H9 (cell line): Measurements from ENCODE around the gene TMEM82. TPM values are rescaled to one million over a fixed set of nuclear protein-coding genes. Genes with fewer than 3 reads are reported as not detected.

Source experiments
- DNase-seq: peaks from one replicate; pipeline ENCODE4 v3.0.0-alpha.2; 2017
- H2AFZ ChIP-seq: one replicate; pipeline ENCODE4 v1.6.1; 2013; ENCODE audit warnings: mild to moderate bottlenecking, low read length, control low read depth, moderate library complexity
- H2AK5ac ChIP-seq: 2 replicates; pipeline ENCODE4 v1.6.1; 2013; ENCODE audit warnings: low read length, control low read depth, mixed read lengths; ENCODE audit not compliant: insufficient read length
- H2BK120ac ChIP-seq: one replicate; pipeline ENCODE4 v1.6.1; 2013; ENCODE audit warnings: low read depth, mild to moderate bottlenecking, low read length, control low read depth, inconsistent platforms; ENCODE audit not compliant: poor library complexity, severe bottlenecking
- H2BK12ac ChIP-seq: 2 replicates; pipeline ENCODE4 v1.6.1; 2013; ENCODE audit warnings: low read length, control low read depth, mixed read lengths, low read depth; ENCODE audit not compliant: insufficient read length
- H2BK15ac ChIP-seq: 2 replicates; pipeline ENCODE4 v1.6.1; 2013; ENCODE audit warnings: low read depth, low read length, control low read depth
- H2BK20ac ChIP-seq: one replicate; pipeline ENCODE4 v1.6.1; 2013; ENCODE audit warnings: low read depth, mild to moderate bottlenecking, low read length, control low read depth, inconsistent platforms; ENCODE audit not compliant: poor library complexity, severe bottlenecking
- H2BK5ac ChIP-seq: 2 replicates; pipeline ENCODE4 v1.6.1; 2013; ENCODE audit warnings: low read length, control low read depth, mixed read lengths; ENCODE audit not compliant: insufficient read length
- H3K14ac ChIP-seq: 2 replicates; pipeline ENCODE4 v1.6.1; 2013; ENCODE audit warnings: low read length, control low read depth; ENCODE audit not compliant: insufficient read depth
- H3K18ac ChIP-seq: 2 replicates; pipeline ENCODE4 v1.6.1; 2013; ENCODE audit warnings: low read depth, mild to moderate bottlenecking, mixed read lengths, low read length, control low read depth; ENCODE audit not compliant: insufficient read length
- H3K23ac ChIP-seq: 2 replicates; pipeline ENCODE4 v1.6.1; 2013; ENCODE audit warnings: low read length, control low read depth, mixed read lengths, low read depth; ENCODE audit not compliant: insufficient read length
- H3K23me2 ChIP-seq: 2 replicates; pipeline ENCODE4 v1.6.1; 2013; ENCODE audit warnings: low read depth, mild to moderate bottlenecking, mixed read lengths, low read length, control low read depth; ENCODE audit not compliant: insufficient read length, poor library complexity, severe bottlenecking
- H3K27ac ChIP-seq: 2 replicates; pipeline ENCODE4 v1.5.1; 2013; ENCODE audit warnings: low read length, control low read depth, mixed read lengths, low read depth; ENCODE audit not compliant: insufficient read length
- H3K27me3 ChIP-seq: 2 replicates; pipeline ENCODE4 v1.6.1; 2013; ENCODE audit warnings: low read length, control low read depth, inconsistent platforms; ENCODE audit not compliant: insufficient read depth
- H3K4ac ChIP-seq: 2 replicates; pipeline ENCODE4 v1.6.1; 2013; ENCODE audit warnings: low read depth, mild to moderate bottlenecking, control low read depth, inconsistent platforms, low read length, moderate library complexity
- H3K4me1 ChIP-seq: 2 replicates; pipeline ENCODE4 v1.6.1; 2013; ENCODE audit warnings: low read length, control low read depth, inconsistent platforms; ENCODE audit not compliant: insufficient read depth
- H3K4me2 ChIP-seq: 2 replicates; pipeline ENCODE4 v1.6.1; 2013; ENCODE audit warnings: low read length, control low read depth, mixed read lengths; ENCODE audit not compliant: insufficient read length, insufficient read depth
- H3K56ac ChIP-seq: 2 replicates; pipeline ENCODE4 v1.6.1; 2013; ENCODE audit warnings: low read depth, mild to moderate bottlenecking, mixed read lengths, low read length, control low read depth; ENCODE audit not compliant: insufficient read length
- H3K79me1 ChIP-seq: 2 replicates; pipeline ENCODE4 v1.6.1; 2013; ENCODE audit warnings: low read depth, mild to moderate bottlenecking, moderate library complexity, low read length, control low read depth, inconsistent platforms; ENCODE audit not compliant: insufficient read depth, poor library complexity, severe bottlenecking
- H3K79me2 ChIP-seq: 2 replicates; pipeline ENCODE4 v1.6.1; 2013; ENCODE audit warnings: low read length, control low read depth, inconsistent platforms; ENCODE audit not compliant: insufficient read depth
- H3K9ac ChIP-seq: 2 replicates; pipeline ENCODE4 v1.6.1; 2013; ENCODE audit warnings: low read length, control low read depth, mixed read lengths; ENCODE audit not compliant: insufficient read length; ENCODE audit errors: extremely low read depth
- H3K9me3 ChIP-seq: one replicate; pipeline ENCODE4 v1.6.1; 2013; ENCODE audit warnings: low read depth, low read length, inconsistent platforms; ENCODE audit not compliant: control insufficient read depth
- H3T11ph ChIP-seq: one replicate; pipeline ENCODE4 v1.6.1; 2013; ENCODE audit warnings: mild to moderate bottlenecking, low read length, control low read depth, inconsistent platforms
- H4K20me1 ChIP-seq: one replicate; pipeline ENCODE4 v1.6.1; 2013; ENCODE audit not compliant: control insufficient read depth, insufficient read length, insufficient read depth
- H4K5ac ChIP-seq: 2 replicates; pipeline ENCODE4 v1.6.1; 2013; ENCODE audit warnings: low read depth, mild to moderate bottlenecking, mixed read lengths, low read length, control low read depth; ENCODE audit not compliant: insufficient read length
- H4K8ac ChIP-seq: replicated peaks from 2 replicates; pipeline ENCODE4 v1.6.1; 2013; ENCODE audit warnings: low read length, control low read depth, mixed read lengths, low read depth; ENCODE audit not compliant: insufficient read length
- H4K91ac ChIP-seq: 2 replicates; pipeline ENCODE4 v1.6.1; 2013; ENCODE audit warnings: low read depth, mild to moderate bottlenecking, moderate library complexity, mixed read lengths, low read length, control low read depth; ENCODE audit not compliant: insufficient read length
- H3K27ac Mint-ChIP-seq, 3 experiments: 2 replicates in 2 of 3; 3 replicates in 1 of 3; pipeline ENCODE4 v1.8.0; 2020 to 2021; ENCODE audit warnings: mixed read lengths in 3 of 3, mild to moderate bottlenecking in 1 of 3, moderate library complexity in 1 of 3
- H3K27me3 Mint-ChIP-seq: 2 replicates; pipeline ENCODE4 v1.8.0; 2021; ENCODE audit warnings: low read depth, mild to moderate bottlenecking, moderate library complexity, mixed read lengths
- H3K36me3 Mint-ChIP-seq, 3 experiments: 2 replicates in 2 of 3; 3 replicates in 1 of 3; pipeline ENCODE4 v1.8.0; 2020 to 2021; ENCODE audit warnings: low read depth in 3 of 3, mixed read lengths in 3 of 3; ENCODE audit not compliant: insufficient read depth in 1 of 3
- H3K4me1 Mint-ChIP-seq, 2 experiments: 2 replicates each; pipeline ENCODE4 v1.8.0; 2020; ENCODE audit warnings: mixed read lengths in 2 of 2
- H3K4me3 Mint-ChIP-seq, 2 experiments: 2 replicates in 1 of 2; 3 replicates in 1 of 2; pipeline ENCODE4 v1.8.0; 2020 to 2021; ENCODE audit warnings: mild to moderate bottlenecking in 2 of 2, mixed read lengths in 2 of 2, moderate library complexity in 1 of 2
- H3K9me3 Mint-ChIP-seq, 2 experiments: 2 replicates in 1 of 2; 3 replicates in 1 of 2; pipeline ENCODE4 v1.8.0; 2020; ENCODE audit warnings: mild to moderate bottlenecking in 2 of 2, mixed read lengths in 2 of 2, moderate library complexity in 1 of 2
- WGBS: extraction: QIAGEN DNeasy Blood & Tissue Kit; methylation state at CpG from one replicate; pipeline ENCODE4 v1.1.7; 2013; ENCODE audit warnings: missing lambda C conversion rate, low lambda C conversion rate, mixed read lengths; ENCODE audit not compliant: insufficient read length; ENCODE audit errors: extremely low coverage; 5-methylcytosine and 5-hydroxymethylcytosine counted together
- total RNA-seq: library from RNA; stranded (reverse); gene quantifications from 2 replicates; pipeline ENCODE4 v1.2.1, GENCODE V29; 2021
- TF ChIP-seq, protein P1 (sequence below): fragments of 200-600 bp; sonication (generic); conservative IDR thresholded peaks from 3 replicates; pipeline ENCODE4 v1.8.0; 2021; ENCODE audit warnings: antibody characterized with exemption, mild to moderate bottlenecking

The TMEM82 gene
- total RNA-seq, 1 experiment from 2014 or later, result 1.4 TPM

DNA sequence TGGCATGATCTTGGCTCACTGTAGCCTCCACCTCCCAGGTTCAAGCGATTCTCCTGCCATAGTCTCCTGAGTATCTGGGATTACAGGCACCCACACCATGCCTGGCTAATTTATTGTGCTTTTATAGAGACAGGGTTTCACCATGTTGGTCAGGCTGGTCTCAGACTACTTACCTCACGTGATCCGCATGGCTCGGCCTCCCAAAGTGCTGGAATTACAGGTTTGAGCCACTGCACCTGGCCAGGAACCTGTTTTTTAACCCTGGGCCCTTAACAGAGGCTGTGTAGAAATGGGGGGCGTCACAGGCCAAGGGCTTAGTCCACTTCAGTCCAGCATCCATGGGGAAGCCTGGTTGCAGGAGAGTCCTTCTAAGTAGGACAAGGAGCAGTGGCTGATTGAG, 25.6 kb downstream of the TMEM82 start:
- Histone ChIP-seq H2BK20ac (no peak overlapping the region), H3K56ac (no peak overlapping the region), H3K4me2 (no peak overlapping the region), H2AK5ac (no peak overlapping the region), H3K23me2 (no peaks in the 10 kb centered on the region), H3K27me3 (no peaks in the 10 kb centered on the region), H4K8ac (no peak overlapping the region), H2BK120ac (no peak overlapping the region), H3K23ac (no peak overlapping the region), H3K4ac (no peak overlapping the region), H4K20me1 (no peaks in the 10 kb centered on the region), H3K18ac (no peak overlapping the region), H4K5ac (no peak overlapping the region), H3K27ac (no peak overlapping the region), H3K9ac (no peak overlapping the region), H3K79me1 (no peaks in the 10 kb centered on the region), H3T11ph (no peak overlapping the region), H4K91ac (no peak overlapping the region), H2BK5ac (no peak overlapping the region), H3K14ac (no peak overlapping the region), H3K79me2 (no peaks in the 10 kb centered on the region; the same call in 1 of the 2 replicates), H2AFZ (no peak overlapping the region), H3K4me1 (no peaks in the 10 kb centered on the region), H3K9me3 (no peaks in the 10 kb centered on the region), H2BK15ac (no peak overlapping the region), H2BK12ac (no peak overlapping the region)
- Mint-ChIP-seq H3K9me3 (no peaks in the 10 kb centered on the region), H3K36me3 (peaks cover 47 to 72% (median 55%) of the 10 kb centered on the region in 3 experiments), H3K27ac (no peak overlapping the region), H3K4me3 (no peak overlapping the region), H3K27me3 (no peaks in the 10 kb centered on the region), H3K4me1 (peaks cover 6 to 7% of the 10 kb centered on the region in 2 experiments; a peak in 3 of 4 replicates)
- TF ChIP-seq, protein P1, sequence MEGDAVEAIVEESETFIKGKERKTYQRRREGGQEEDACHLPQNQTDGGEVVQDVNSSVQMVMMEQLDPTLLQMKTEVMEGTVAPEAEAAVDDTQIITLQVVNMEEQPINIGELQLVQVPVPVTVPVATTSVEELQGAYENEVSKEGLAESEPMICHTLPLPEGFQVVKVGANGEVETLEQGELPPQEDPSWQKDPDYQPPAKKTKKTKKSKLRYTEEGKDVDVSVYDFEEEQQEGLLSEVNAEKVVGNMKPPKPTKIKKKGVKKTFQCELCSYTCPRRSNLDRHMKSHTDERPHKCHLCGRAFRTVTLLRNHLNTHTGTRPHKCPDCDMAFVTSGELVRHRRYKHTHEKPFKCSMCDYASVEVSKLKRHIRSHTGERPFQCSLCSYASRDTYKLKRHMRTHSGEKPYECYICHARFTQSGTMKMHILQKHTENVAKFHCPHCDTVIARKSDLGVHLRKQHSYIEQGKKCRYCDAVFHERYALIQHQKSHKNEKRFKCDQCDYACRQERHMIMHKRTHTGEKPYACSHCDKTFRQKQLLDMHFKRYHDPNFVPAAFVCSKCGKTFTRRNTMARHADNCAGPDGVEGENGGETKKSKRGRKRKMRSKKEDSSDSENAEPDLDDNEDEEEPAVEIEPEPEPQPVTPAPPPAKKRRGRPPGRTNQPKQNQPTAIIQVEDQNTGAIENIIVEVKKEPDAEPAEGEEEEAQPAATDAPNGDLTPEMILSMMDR, result no peak
- no peak for DNase-seq
- no CpG with 5 or more reads among the region's 5 CpGs for WGBS
